ENCODE measurements around the gene UIMC1.

- TF ChIP-seq EZH2phosphoT487 (IDR thresholded peaks at IDR 0.05; ENCODE audit: borderline replicate concordance, low read length) (no peak), CTCF (IDR thresholded peaks at IDR 0.05; ENCODE audit: low read depth, low read length, poor library complexity, severe bottlenecking) (no peak)
Measured at GRCh38 chr5:176906796-176907195, 99.8 kb downstream of the UIMC1 start.
